Measurements from ENCODE around the gene JMY.

DNA sequence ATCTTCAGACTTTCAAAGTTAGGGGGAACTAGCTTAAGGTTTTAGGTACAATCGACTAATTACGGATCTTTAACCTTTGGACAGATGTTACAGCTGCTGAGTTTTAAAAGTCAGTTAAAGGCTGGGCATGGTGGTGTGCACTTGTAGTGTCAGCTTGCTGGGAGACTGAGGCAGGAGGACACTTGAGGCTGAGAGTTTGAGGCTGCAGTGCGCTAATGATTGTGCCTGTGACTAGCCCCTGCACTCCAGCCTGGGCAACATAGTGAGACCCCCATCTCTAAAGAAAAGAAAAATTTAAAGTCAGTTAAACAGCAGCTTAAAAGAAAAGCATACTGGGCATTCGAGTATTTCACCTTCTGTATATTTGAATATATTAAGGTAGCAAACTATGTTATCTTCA is 51.4 kb downstream of the JMY start:
- TF ChIP-seq POLR2A (IDR thresholded peaks at IDR 0.05) (no peak), CTCF (IDR thresholded peaks at IDR 0.05) (no peak)

All from esophagus squamous epithelium (tissue), 4 donors.